ENCODE measurements around the gene KIF3B. TPM values are rescaled to one million over a fixed set of nuclear protein-coding genes. Genes with fewer than 3 reads are reported as not detected.

The KIF3B gene
- total RNA-seq, 1 donor from 2014 or later: 29.0 TPM

DNA sequence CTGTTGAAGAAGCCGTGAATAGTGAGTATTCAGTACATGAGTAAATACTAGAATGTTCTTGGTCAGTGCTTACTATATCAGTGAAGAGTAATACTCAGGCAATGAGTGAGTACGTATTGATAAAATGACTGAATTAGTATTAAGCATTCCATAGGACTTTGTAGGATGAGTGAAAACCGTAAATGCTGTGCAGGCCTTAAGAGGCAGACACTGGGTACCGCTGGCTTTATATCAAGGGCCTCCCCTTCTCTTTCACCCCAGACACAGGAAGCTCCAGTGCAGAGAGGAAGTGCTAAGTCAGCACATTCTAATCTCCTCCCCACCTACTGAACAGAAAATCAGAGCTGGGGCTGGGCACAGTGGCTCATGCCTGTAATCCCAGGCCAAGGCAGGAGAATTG lies 45.6 kb upstream of the KIF3B start:
- TF ChIP-seq, protein P1, sequence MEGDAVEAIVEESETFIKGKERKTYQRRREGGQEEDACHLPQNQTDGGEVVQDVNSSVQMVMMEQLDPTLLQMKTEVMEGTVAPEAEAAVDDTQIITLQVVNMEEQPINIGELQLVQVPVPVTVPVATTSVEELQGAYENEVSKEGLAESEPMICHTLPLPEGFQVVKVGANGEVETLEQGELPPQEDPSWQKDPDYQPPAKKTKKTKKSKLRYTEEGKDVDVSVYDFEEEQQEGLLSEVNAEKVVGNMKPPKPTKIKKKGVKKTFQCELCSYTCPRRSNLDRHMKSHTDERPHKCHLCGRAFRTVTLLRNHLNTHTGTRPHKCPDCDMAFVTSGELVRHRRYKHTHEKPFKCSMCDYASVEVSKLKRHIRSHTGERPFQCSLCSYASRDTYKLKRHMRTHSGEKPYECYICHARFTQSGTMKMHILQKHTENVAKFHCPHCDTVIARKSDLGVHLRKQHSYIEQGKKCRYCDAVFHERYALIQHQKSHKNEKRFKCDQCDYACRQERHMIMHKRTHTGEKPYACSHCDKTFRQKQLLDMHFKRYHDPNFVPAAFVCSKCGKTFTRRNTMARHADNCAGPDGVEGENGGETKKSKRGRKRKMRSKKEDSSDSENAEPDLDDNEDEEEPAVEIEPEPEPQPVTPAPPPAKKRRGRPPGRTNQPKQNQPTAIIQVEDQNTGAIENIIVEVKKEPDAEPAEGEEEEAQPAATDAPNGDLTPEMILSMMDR (IDR thresholded peaks at IDR 0.05): no peak
- Histone ChIP-seq H3K27me3 (no peaks in the 10 kb centered on the region), H3K4me3 (no peak overlapping the region), H3K4me1 (peaks cover 23% of the 10 kb centered on the region), H3K9me3 (no peaks in the 10 kb centered on the region), H3K36me3 (peaks cover 56% of the 10 kb centered on the region), H3K27ac (peak overlapping the region; percentile 9)
- intact Hi-C loops (cut with DNase I): no loop called here
- peak; percentile 49 for ATAC-seq
- DNase-seq: no peak

DNA sequence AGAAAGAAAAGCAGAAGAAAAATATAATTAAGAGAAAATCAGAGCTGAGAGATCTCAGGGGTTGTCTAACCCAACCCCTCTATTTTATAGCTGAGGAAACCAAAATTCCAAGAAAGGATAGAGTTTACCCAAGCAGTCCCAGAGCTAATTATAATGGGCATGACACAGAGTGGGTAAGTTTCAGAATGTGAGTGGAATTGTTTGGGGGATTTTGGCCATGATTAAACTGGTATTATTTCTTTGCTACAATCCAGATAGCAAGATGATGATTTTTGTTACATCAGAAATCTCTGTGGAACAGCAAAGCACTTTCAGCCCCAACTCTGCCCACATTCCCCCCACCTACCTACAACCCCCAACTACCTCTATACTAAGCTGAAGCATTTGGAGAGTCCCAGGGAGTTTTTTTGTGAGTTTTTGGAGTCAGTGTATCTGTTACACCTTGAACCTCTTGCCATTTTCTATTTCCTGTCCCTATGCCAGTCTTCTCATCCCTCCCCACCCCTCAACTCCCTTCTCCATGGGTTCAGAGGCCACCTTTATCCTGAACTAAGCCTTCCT lies 45.0 kb upstream of the KIF3B start:
- Histone ChIP-seq H3K4me3 (no peak overlapping the region), H3K27ac (no peak overlapping the region), H3K4me1 (peaks cover 19% of the 10 kb centered on the region), H3K36me3 (peaks cover 56% of the 10 kb centered on the region), H3K27me3 (no peaks in the 10 kb centered on the region), H3K9me3 (no peaks in the 10 kb centered on the region)
- no peak for DNase-seq
- TF ChIP-seq, protein P1 (IDR thresholded peaks at IDR 0.05): no peak
- intact Hi-C loops (cut with DNase I): no loop called here
- no peak for ATAC-seq

DNA sequence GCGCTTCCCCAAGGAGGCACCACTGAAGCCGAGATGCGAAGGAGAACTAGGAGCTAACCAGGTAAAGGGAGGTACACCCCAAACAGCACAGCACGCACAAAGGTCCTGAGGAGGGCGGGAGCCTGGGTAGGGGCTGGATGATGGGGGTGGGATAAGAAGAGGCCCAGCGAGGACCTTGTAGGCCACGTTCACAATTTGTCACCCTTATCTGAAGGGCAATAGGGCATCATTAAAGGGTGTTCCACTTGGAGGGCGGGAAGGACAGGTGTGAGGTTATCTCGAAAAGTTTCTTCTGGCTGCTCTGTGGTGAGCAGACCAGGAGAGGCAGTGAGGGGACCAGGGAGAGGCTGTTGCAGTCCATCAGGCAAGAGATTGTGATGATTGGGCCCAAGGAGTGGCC lies 44.2 kb upstream of the KIF3B start:
- Histone ChIP-seq H3K4me3 (no peak overlapping the region), H3K27ac (no peak overlapping the region), H3K36me3 (peaks cover 54% of the 10 kb centered on the region), H3K4me1 (peaks cover 10% of the 10 kb centered on the region), H3K27me3 (no peaks in the 10 kb centered on the region), H3K9me3 (no peaks in the 10 kb centered on the region)
- intact Hi-C loops (cut with DNase I): no loop called here
- TF ChIP-seq, protein P1 (IDR thresholded peaks at IDR 0.05): no peak
- DNase-seq (no peak), ATAC-seq (no peak)

- intact Hi-C loops (cut with DNase I): no loop called here
- DNase-seq (no peak), ATAC-seq (peak; percentile 62)
- H3K27me3 ChIP-seq: no peaks in the 10 kb centered on the region
- peaks cover 44% of the 10 kb centered on the region for H3K36me3 ChIP-seq
- peaks cover 7% of the 10 kb centered on the region for H3K4me1 ChIP-seq
- no peaks in the 10 kb centered on the region for H3K9me3 ChIP-seq
- H3K4me3 ChIP-seq: no peak overlapping the region
- no peak overlapping the region for H3K27ac ChIP-seq
- TF ChIP-seq, protein P1 (IDR thresholded peaks at IDR 0.05): no peak
Observed at GRCh38 chr20:32234135-32234808, 43.2 kb upstream of the KIF3B start.

GRCh38 chr20:32235331-32236047 lies 42.0 kb upstream of the KIF3B start:
- intact Hi-C loops (cut with DNase I): no loop called here
- DNase-seq (no peak), ATAC-seq (no peak)
- no peaks in the 10 kb centered on the region for H3K9me3 ChIP-seq
- TF ChIP-seq, protein P1 (IDR thresholded peaks at IDR 0.05): no peak
- peaks cover 7% of the 10 kb centered on the region for H3K4me1 ChIP-seq
- peaks cover 40% of the 10 kb centered on the region for H3K36me3 ChIP-seq
- no peaks in the 10 kb centered on the region for H3K27me3 ChIP-seq
- H3K27ac ChIP-seq: no peak overlapping the region
- no peak overlapping the region for H3K4me3 ChIP-seq

All from upper lobe of right lung (tissue), 1 donor.